GM21381 (cell line): Measurements from ENCODE around the gene CASKIN2.
"Not testable (repeated sequence)": the region's sequence is repeated elsewhere in the genome, so short reads cannot be mapped to it uniquely, and the experiment has no call there.

ENCODE experiments used
- ATAC-seq: cut with Tn5 transposase; IDR thresholded peaks from one replicate; pipeline ENCODE4 v1.9.1; 2021; ENCODE audit warnings: mild to moderate bottlenecking, moderate library complexity; ENCODE audit not compliant: unreplicated experiment

The CASKIN2 gene

GRCh38 chr17:75475851-75476250, 39.5 kb downstream of the CASKIN2 start:
- no peak for ATAC-seq

GRCh38 chr17:75475144-75475835, 40.0 kb downstream of the CASKIN2 start:
- no peak for ATAC-seq

GRCh38 chr17:75474736-75475135, 40.6 kb downstream of the CASKIN2 start:
- ATAC-seq: no peak

DNA sequence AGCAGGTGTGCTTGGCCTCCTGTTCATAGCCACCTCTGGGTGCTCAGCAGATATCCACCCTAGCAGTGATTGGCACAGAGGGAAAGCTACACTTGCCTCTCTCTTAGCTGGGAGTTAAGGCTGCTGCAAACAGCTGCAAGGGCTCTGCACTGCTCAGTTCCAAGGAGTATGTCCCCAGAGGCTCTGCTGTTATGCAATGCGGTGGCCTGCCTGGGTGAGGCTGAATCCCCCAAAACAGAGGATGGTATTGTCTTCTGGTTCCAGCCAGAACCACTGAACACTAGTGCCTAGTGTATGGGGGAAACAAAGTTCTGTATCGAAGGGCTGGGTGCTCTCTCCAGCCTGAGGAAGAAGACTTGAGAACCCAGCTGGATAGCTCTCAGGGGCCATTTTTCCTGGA, 42.1 kb downstream of the CASKIN2 start:
- no peak for ATAC-seq

GRCh38 chr17:75472119-75472518, 43.2 kb downstream of the CASKIN2 start:
- no peak for ATAC-seq

GRCh38 chr17:75471207-75471606, 44.1 kb downstream of the CASKIN2 start:
- ATAC-seq: no peak

GRCh38 chr17:75468779-75469373, 46.5 kb downstream of the CASKIN2 start:
- no peak for ATAC-seq

- no peak for ATAC-seq
Observed at GRCh38 chr17:75468291-75468754, 47.0 kb downstream of the CASKIN2 start.

- ATAC-seq: no peak
Observed at GRCh38 chr17:75465039-75465438, 50.3 kb downstream of the CASKIN2 start.

DNA sequence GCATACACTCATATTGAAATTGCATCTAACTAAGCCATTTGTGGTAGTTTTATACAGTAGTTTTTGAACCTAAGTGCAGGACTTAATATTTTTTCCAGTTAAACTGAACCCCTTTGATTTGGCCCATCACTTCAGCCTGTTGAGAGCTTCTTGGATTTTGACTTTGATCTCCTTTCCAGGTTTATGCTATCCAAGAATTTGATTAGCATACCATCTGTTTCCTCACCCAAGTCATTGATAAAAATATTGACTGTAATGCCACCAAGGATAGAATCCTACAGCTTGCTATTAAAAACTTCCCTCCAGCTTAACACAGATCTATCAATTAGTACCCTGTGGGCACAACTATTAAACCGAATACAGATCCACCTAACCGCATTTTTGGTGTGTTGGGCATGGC, 51.7 kb downstream of the CASKIN2 start:
- ATAC-seq: no peak

DNA sequence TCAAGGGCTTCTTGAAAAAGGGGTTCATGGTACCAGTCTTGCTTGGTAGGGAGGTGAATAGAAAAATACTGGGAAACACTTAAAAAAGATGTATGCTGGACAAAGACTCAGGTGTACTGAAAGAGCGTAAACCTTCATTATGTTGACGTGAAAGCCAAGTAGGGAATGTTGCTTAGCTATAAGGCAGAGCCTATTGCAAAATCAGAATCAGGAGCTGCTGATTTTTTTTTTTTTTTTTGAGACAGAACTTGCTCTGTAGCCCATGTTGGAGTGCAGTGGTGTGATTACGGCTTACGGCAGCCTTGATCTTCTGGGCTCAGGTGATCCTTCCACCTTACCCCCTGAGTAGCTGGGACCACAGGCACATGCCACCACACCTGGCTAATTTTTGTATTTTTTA, 55.0 kb downstream of the CASKIN2 start:
- no peak for ATAC-seq

DNA sequence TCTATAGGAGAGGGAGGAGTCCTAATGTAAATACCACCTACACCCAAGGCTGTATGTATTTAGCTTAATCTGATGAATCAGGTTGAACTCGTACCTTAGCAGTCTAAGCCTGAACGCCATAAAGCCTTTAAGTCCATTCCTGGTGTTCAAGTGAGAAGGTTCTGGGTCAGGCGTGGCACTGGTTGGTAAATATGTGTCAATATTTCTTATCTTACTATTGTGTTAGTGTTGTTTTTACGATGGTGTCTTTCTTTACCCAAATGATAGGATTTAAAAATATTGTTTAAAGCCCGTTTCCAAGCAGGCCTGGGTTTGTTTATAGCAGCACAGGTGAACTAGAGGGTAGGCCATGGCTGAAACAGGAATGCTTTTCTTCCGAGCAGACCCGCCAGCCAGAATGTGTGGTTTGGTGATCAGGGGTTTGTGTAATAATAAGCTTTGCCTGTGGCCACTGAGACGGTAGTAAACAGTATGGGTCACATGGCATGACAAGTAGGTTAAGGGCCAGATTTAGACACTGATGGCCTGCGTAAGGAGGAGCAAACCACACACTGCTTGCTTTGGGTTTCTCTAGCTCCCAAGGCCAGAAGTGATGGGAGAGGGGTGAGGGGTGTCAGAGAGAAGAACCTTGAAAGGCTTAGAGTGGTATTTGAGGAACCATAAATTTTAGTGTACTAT, 55.6 kb downstream of the CASKIN2 start:
- no peak for ATAC-seq

DNA sequence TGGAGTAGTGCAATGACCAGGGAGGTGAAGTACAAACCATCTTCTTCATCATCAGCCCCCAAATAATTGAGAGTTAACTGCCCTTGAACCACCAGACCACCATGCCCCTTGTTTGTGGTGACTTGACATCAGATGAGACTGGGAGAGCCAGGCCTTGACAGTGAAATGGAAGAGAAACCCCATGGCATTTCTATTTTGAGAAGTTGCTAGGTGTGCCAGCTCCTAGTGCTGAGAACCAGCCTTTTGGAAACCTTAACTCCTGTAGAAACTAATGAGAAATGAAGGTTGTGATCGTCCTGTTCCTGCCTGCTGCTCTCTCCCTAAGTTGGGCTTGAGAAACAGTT, 56.1 kb downstream of the CASKIN2 start:
- no peak for ATAC-seq

- ATAC-seq: no peak
Observed at GRCh38 chr17:75457047-75457654, 58.2 kb downstream of the CASKIN2 start.

DNA sequence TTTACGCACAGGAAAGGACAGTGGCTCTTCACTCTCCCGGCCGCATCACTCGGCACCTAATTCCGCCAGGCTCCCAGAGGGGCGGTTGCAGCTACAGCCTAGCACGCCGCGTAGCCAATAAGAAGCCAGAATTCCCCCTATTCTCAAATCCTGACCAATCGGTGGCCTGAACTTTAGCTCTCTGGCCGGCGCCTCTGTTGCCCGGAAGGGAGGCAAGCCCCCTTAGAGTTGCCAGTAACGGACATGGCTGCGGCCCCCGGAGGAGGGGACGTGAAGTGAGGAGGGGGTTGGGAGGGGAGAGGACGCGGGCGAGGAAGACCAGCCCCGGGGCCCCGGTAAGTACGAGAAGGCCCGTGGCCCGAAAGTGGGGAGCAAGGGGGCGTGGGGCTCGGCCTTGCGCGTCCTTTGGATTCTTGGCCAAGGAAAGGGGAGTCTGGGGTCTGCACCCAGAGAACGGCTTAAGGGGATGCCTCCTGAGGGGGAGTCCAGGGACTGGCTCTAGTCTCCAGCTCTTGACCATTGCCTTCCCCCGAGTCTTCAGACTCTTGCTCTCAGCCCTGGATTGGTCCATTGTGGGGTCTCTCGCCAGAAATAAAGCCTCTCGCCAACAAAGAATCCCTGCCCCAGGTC, 58.8 kb downstream of the CASKIN2 start, which contains the start of gene TMEM94:
Gene TMEM94 (plus strand): TSS at position 219 of the 630 bp plus-strand sequence. CDS start 15,271 bp downstream, outside the sequence.
- ATAC-seq: peak; percentile 94

DNA sequence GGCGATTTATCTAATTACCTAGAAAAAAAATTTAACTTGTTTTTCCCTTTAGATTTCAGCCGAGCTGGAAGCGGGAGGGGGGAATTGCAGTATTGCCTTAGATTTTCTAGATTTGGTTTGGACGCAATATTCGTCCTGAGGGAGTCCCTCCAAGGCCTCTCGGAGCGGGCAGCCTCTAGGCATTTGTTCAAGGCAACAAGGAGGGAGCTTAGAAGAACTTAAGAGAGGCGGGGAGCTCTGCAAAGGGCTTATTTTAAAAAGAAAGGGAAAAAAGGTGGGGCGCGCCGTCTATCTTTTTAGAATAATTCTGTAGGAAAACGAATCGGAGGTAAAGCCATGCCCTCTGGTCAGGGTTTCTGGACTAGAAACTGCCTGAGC, 59.3 kb downstream of the CASKIN2 start:
- ATAC-seq: no peak

- not testable (repeated sequence) for ATAC-seq
Observed at GRCh38 chr17:75454672-75455071, 60.7 kb downstream of the CASKIN2 start.

GRCh38 chr17:75454193-75454592, 61.1 kb downstream of the CASKIN2 start:
- no peak for ATAC-seq

- ATAC-seq: no peak
Observed at GRCh38 chr17:75450270-75450669, 65.1 kb downstream of the CASKIN2 start.
